ENCODE measurements around the gene CROCC2. TPM values are rescaled to one million over a fixed set of nuclear protein-coding genes. Genes with fewer than 3 reads are reported as not detected.

CROCC2 gene
- total RNA-seq: 0.23 TPM

GRCh38 chr2:240906141-240906910 lies at the start of gene CROCC2:
Gene CROCC2, plus strand, starts transcription at chr2:240906336. Its CDS starts 178 bp downstream, at chr2:240906514.
- DNase-seq (ENCODE audit: low spot score): no peak

GRCh38 chr2:240857039-240858008 lies 48.8 kb upstream of the CROCC2 start:
- no peak for DNase-seq (ENCODE audit: low spot score)

GRCh38 chr2:240858321-240858720 lies 47.8 kb upstream of the CROCC2 start:
- no peak for DNase-seq (ENCODE audit: low spot score)

- DNase-seq (ENCODE audit: low spot score): no peak
These were observed 47.3 kb upstream of the CROCC2 start for GRCh38 chr2:240858871-240859270.

GRCh38 chr2:240861547-240861946 lies 44.6 kb upstream of the CROCC2 start:
- DNase-seq (ENCODE audit: low spot score): no peak

GRCh38 chr2:240864475-240864874 lies 41.7 kb upstream of the CROCC2 start:
- no peak for DNase-seq (ENCODE audit: low spot score)

- no peak for DNase-seq (ENCODE audit: low spot score)
These were observed 40.7 kb upstream of the CROCC2 start for GRCh38 chr2:240865391-240865790.

- DNase-seq (ENCODE audit: low spot score): no peak
These were observed 37.6 kb upstream of the CROCC2 start, which contains the start of gene AGXT for GRCh38 chr2:240868286-240869108. Gene AGXT, plus strand, starts transcription at chr2:240868824. Its CDS starts 42 bp downstream, at chr2:240868866.

GRCh38 chr2:240869109-240869955 lies 36.8 kb upstream of the CROCC2 start:
- no peak for DNase-seq (ENCODE audit: low spot score)

GRCh38 chr2:240869956-240870875 lies 35.9 kb upstream of the CROCC2 start:
- no peak for DNase-seq (ENCODE audit: low spot score)

- DNase-seq (ENCODE audit: low spot score): no peak
These were observed 34.8 kb upstream of the CROCC2 start for GRCh38 chr2:240871071-240871958.

GRCh38 chr2:240872317-240873097 lies 33.6 kb upstream of the CROCC2 start:
- DNase-seq (ENCODE audit: low spot score): no peak

GRCh38 chr2:240873098-240873788 lies 32.9 kb upstream of the CROCC2 start:
- no peak for DNase-seq (ENCODE audit: low spot score)

- DNase-seq (ENCODE audit: low spot score): no peak
These were observed 32.1 kb upstream of the CROCC2 start for GRCh38 chr2:240873805-240874714.

- DNase-seq (ENCODE audit: low spot score): no peak
These were observed 31.4 kb upstream of the CROCC2 start for GRCh38 chr2:240874715-240875227.
